OCI-LY3 (cell line): ENCODE measurements around the gene LARGE1.

Experiments used
- H2AFZ ChIP-seq: fragments of 200-600, 300-600 bp; shearing (Covaris generic); 2 replicates; pipeline ENCODE4 v1.6.0; 2014; ENCODE audit warnings: antibody characterized with exemption, low read depth, low read length
- H3K27ac ChIP-seq: fragments of 200-600, 300-600 bp; sonication (generic); 2 replicates; pipeline ENCODE4 v1.5.1; 2014; ENCODE audit warnings: mild to moderate bottlenecking, low read length, moderate library complexity, mixed read lengths
- H3K27me3 ChIP-seq: fragments of 200-600, 300-600 bp; sonication (generic); 2 replicates; pipeline ENCODE4 v1.6.1; 2014; ENCODE audit warnings: low read depth, low read length, mixed read lengths
- H3K36me3 ChIP-seq: fragments of 200-600, 300-600 bp; sonication (generic); replicated peaks from 2 replicates; pipeline ENCODE3; 2014; ENCODE audit warnings: low read depth, low read length, mixed read lengths
- H3K4me1 ChIP-seq: fragments of 300-600, 200-600 bp; sonication (generic); 2 replicates; pipeline ENCODE4 v1.6.1; 2014; ENCODE audit warnings: low read length, mixed read lengths
- H3K4me2 ChIP-seq: fragments of 200-600, 300-600 bp; sonication (generic); 2 replicates; pipeline ENCODE4 v1.6.1; 2014; ENCODE audit warnings: low read length, mixed read lengths
- H3K4me3 ChIP-seq: fragments of 300-600, 200-600 bp; sonication (generic); 2 replicates; pipeline ENCODE4 v1.5.1; 2014; ENCODE audit warnings: antibody characterized with exemption, mild to moderate bottlenecking, low read length, moderate library complexity
- H3K79me2 ChIP-seq: fragments of 300-600, 200-600 bp; shearing (Covaris generic); 2 replicates; pipeline ENCODE4 v1.6.1; 2014; ENCODE audit warnings: mild to moderate bottlenecking, low read length, mixed read lengths
- H3K9ac ChIP-seq: fragments of 300-600, 200-600 bp; shearing (Covaris generic); 2 replicates; pipeline ENCODE4 v1.6.0; 2014; ENCODE audit warnings: mild to moderate bottlenecking, low read length, moderate library complexity
- H3K9me3 ChIP-seq: fragments of 200-600, 300-600 bp; shearing (Covaris generic); 2 replicates; pipeline ENCODE4 v1.6.1; 2014; ENCODE audit warnings: low read length, mixed read lengths; ENCODE audit not compliant: insufficient read depth
- H4K20me1 ChIP-seq: fragments of 200-600, 300-600 bp; sonication (generic); 2 replicates; pipeline ENCODE4 v1.6.1; 2016; ENCODE audit warnings: low read length, mixed read lengths; ENCODE audit not compliant: insufficient read depth
- CTCF ChIP-seq: fragments of 200-600, 300-600 bp; sonication (generic); IDR thresholded peaks from 2 replicates; pipeline ENCODE4 v1.5.1; 2014; ENCODE audit warnings: antibody characterized with exemption, low read length, low read depth
- EZH2phosphoT487 ChIP-seq: fragments of 200-600 bp; shearing (Covaris generic); IDR thresholded peaks from 2 replicates; pipeline ENCODE4 v1.6.1; 2018; ENCODE audit warnings: antibody characterized with exemption, mixed run types, low read depth

The LARGE1 gene

GRCh38 chr22:33874206-33874605 lies 46.1 kb downstream of the LARGE1 start:
- H3K4me2 ChIP-seq: no peak overlapping the region
- peaks cover 30% of the 10 kb centered on the region for H3K4me1 ChIP-seq
- H3K4me3 ChIP-seq: no peak overlapping the region
- H3K27me3 ChIP-seq: no peaks in the 10 kb centered on the region
- H3K79me2 ChIP-seq: peaks cover 78% of the 10 kb centered on the region
- H3K27ac ChIP-seq: no peak overlapping the region
- no peak overlapping the region for H2AFZ ChIP-seq
- H3K9ac ChIP-seq: no peak overlapping the region
- peaks cover 41% of the 10 kb centered on the region for H4K20me1 ChIP-seq
- no peaks in the 10 kb centered on the region for H3K36me3 ChIP-seq
- H3K9me3 ChIP-seq: no peaks in the 10 kb centered on the region
- TF ChIP-seq EZH2phosphoT487 (no peak), CTCF (no peak)

- peaks cover 46% of the 10 kb centered on the region for H4K20me1 ChIP-seq
- no peaks in the 10 kb centered on the region for H3K9me3 ChIP-seq
- no peak for TF ChIP-seq EZH2phosphoT487
- no peak overlapping the region for H3K4me2 ChIP-seq
- no peaks in the 10 kb centered on the region for H3K36me3 ChIP-seq
- H3K79me2 ChIP-seq: peaks cover 81% of the 10 kb centered on the region
- H3K27me3 ChIP-seq: no peaks in the 10 kb centered on the region
- peaks cover 31% of the 10 kb centered on the region for H3K4me1 ChIP-seq
- no peak overlapping the region for H3K9ac ChIP-seq
- H3K4me3 ChIP-seq: no peak overlapping the region
- no peak overlapping the region for H2AFZ ChIP-seq
- no peak overlapping the region for H3K27ac ChIP-seq
Observed at GRCh38 chr22:33873666-33874065, 46.6 kb downstream of the LARGE1 start.

- Histone ChIP-seq H3K27ac (no peak overlapping the region), H3K79me2 (peaks cover 81% of the 10 kb centered on the region), H2AFZ (no peak overlapping the region), H3K9ac (no peak overlapping the region), H3K27me3 (no peaks in the 10 kb centered on the region), H3K4me1 (peaks cover 32% of the 10 kb centered on the region), H4K20me1 (peaks cover 51% of the 10 kb centered on the region), H3K4me2 (no peak overlapping the region), H3K36me3 (no peaks in the 10 kb centered on the region), H3K4me3 (no peak overlapping the region), H3K9me3 (no peaks in the 10 kb centered on the region)
- TF ChIP-seq EZH2phosphoT487 (no peak), CTCF (no peak)
Observed at GRCh38 chr22:33873186-33873585, 47.1 kb downstream of the LARGE1 start.

GRCh38 chr22:33871935-33872334 lies 48.3 kb downstream of the LARGE1 start:
- Histone ChIP-seq H3K9me3 (no peaks in the 10 kb centered on the region), H3K9ac (no peak overlapping the region), H3K4me2 (peak overlapping the region; percentile 52), H3K36me3 (peaks cover 1% of the 10 kb centered on the region), H3K4me1 (peaks cover 44% of the 10 kb centered on the region), H3K79me2 (peaks cover 87% of the 10 kb centered on the region), H2AFZ (no peak overlapping the region), H3K27ac (no peak overlapping the region), H3K27me3 (no peaks in the 10 kb centered on the region), H4K20me1 (peaks cover 62% of the 10 kb centered on the region), H3K4me3 (no peak overlapping the region)
- no peak for TF ChIP-seq CTCF
- no peak for TF ChIP-seq EZH2phosphoT487

- peak overlapping the region; percentile 18; the same call in 1 of the 2 replicates for H3K27ac ChIP-seq
- H3K9me3 ChIP-seq: no peaks in the 10 kb centered on the region
- peak overlapping the region; percentile 23 for H3K4me2 ChIP-seq
- peaks cover 80% of the 10 kb centered on the region for H3K79me2 ChIP-seq
- no peak overlapping the region for H2AFZ ChIP-seq
- peaks cover 55% of the 10 kb centered on the region for H4K20me1 ChIP-seq
- peaks cover 48% of the 10 kb centered on the region for H3K4me1 ChIP-seq
- H3K9ac ChIP-seq: no peak overlapping the region
- peaks cover 4% of the 10 kb centered on the region for H3K36me3 ChIP-seq
- no peaks in the 10 kb centered on the region for H3K27me3 ChIP-seq
- H3K4me3 ChIP-seq: no peak overlapping the region
- TF ChIP-seq CTCF: no peak
- TF ChIP-seq EZH2phosphoT487: no peak
Observed at GRCh38 chr22:33869946-33870345, 50.3 kb downstream of the LARGE1 start.
